NCI-H2171 (cell line): ENCODE data around the gene FOCAD.
A peak's percentile ranks its signal among the peaks of the same experiment; 100 is the strongest.
"Not testable (repeated sequence)": the region's sequence is repeated elsewhere in the genome, so short reads cannot be mapped to it uniquely, and the experiment has no call there.

ENCODE experiments used
- DNase-seq: peaks from one replicate; lab custom pipeline; 2025; lab: John Stamatoyannopoulos, UW

Gene FOCAD

DNA sequence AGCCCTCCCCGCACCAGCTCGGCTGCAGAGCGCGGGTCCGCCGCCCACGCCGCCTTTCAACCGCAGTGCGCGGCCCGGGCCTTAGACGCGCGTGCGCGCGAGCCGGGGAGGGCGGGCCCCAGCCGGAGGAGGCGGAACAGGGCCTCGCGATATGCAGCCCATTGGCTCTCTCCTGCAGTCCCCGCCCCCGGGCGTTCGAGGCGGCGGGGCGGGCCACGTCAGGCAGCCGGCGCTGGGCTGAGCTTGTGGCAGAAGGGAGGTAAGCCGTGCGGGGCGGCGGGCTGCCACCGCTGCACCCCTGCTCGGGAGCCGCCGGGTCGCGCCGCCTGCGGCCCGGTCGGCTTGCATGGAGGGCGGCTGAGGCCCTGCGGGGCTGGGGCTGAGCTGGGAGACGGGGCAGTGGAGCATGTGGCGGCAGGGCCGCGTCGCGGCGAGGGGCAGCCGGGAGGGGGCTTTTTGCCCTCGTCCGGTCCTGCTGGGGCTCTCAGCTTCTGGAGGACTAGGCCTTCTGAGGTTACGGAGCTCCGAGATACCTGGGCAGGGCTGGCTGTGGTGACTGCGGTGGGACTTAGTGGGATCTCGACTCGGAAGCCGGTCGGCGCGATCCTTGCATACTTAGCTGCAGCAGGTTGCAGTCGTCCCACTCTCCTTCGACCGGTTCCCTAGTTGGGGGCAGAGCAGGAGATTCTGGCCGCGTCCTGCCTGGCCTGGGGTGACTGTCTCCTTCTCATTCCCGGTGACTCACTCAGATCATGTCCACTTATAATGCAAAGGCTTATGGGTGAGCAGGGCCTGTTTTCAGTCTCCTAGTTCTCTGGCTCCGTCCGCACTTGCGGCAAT is at the start of gene FOCAD:
FOCAD (plus strand) TSS at position 225 of the 840 bp plus-strand sequence. CDS start 31,095 bp downstream, outside the sequence.
- DNase-seq = peak; percentile 81

DNA sequence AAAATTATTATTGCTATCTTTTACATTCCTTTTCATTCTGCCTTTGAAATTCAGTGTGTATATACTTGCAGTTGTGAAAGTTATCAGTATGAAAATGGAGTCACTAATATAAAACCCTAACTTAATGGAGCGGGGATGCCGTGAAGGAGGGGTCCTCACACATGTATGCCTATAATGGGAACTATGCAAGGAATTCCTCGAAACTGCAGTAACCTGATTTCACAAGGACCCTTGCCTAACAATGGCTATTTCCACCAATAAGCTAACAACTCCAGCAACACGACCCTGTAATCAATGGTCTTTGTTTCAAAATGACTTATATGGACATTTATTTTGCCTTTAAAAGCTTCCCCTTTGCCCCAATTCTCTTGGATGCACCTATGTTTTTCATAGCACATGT is 49.2 kb upstream of the FOCAD start:
- DNase-seq = no peak

GRCh38 chr9:20636888-20637440 is 47.1 kb upstream of the FOCAD start:
- no peak for DNase-seq

- DNase-seq = peak; percentile 82
These were observed 43.5 kb upstream of the FOCAD start for GRCh38 chr9:20640331-20641187.

DNA sequence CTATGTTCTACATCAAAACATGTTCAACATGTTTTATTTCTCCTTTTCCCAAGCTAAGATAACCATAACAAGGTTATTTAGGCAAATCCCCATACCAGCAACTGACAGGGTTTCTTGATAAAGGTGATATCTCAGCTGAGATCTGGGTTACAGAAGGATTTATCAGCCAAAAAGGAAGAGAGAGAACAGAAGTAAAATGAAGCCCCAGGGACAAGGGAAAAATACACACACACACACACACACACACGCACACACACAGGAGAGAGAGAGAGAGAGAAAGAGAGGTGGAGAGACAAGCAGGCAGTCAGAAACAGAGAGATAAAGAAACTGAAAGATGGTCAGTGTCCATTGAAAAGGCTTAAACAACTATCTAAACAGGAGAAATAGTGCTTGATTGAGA is 42.0 kb upstream of the FOCAD start:
- DNase-seq = no peak

- no peak for DNase-seq
These were observed 40.4 kb upstream of the FOCAD start for GRCh38 chr9:20643660-20644059.

GRCh38 chr9:20646656-20647055 is 37.4 kb upstream of the FOCAD start:
- no peak for DNase-seq

- DNase-seq = peak; percentile 15
These were observed 34.7 kb upstream of the FOCAD start for GRCh38 chr9:20649381-20649780.

GRCh38 chr9:20650313-20650712 is 33.7 kb upstream of the FOCAD start:
- no peak for DNase-seq

GRCh38 chr9:20650750-20651299 is 33.2 kb upstream of the FOCAD start:
- no peak for DNase-seq

- no peak for DNase-seq
These were observed 32.1 kb upstream of the FOCAD start for GRCh38 chr9:20651939-20652338.

GRCh38 chr9:20658246-20658667 is 25.8 kb upstream of the FOCAD start:
- DNase-seq = not testable (repeated sequence)

GRCh38 chr9:20658677-20659473 is 25.2 kb upstream of the FOCAD start:
- no peak for DNase-seq

GRCh38 chr9:20659474-20659967 is 24.5 kb upstream of the FOCAD start:
- DNase-seq = no peak

GRCh38 chr9:20662156-20662555 is 21.9 kb upstream of the FOCAD start:
- DNase-seq = no peak

DNA sequence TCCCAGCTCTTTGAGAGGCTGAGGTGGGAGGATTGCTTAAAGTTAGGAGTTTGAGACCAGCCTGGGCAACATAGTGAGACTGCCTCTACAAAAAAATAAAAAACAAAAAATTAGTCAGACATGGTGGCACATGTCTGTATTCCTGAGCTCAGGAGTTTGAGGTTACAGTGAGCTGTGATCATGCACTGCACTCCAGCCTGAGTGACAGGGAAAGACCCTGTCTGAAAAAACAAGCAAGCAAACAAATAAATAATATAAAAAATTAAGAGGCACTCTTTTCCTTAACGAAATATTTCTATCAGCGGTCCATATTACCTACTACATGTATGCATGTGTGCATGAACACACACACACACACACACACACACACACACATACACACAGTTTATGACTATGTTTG is 20.9 kb upstream of the FOCAD start:
- DNase-seq = no peak

DNA sequence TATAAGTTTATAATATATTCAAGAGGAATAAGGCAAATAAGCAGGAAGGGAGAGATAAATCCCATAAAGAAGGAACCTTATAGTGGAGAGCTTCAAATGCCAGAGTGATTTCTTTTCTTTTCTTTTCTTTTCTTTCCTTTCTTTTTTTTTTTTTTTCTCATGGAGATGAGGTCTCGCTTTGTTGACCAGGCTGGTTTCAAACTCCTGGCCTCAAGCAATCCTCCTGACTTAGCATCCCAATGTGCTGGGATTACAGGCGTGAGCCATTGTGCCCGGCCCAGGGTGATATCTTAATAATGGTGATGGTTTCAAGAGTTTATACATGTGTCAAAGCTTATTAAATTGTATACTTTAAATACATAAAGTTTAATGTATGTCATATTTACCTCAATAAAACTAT is 19.6 kb upstream of the FOCAD start:
- DNase-seq = no peak

- DNase-seq = no peak
These were observed 13.7 kb upstream of the FOCAD start for GRCh38 chr9:20670395-20670794.

- DNase-seq = no peak
These were observed 12.4 kb upstream of the FOCAD start for GRCh38 chr9:20671635-20672034.

GRCh38 chr9:20673537-20673936 is 10.5 kb upstream of the FOCAD start:
- not testable (repeated sequence) for DNase-seq

- no peak for DNase-seq
These were observed 2.6 kb upstream of the FOCAD start for GRCh38 chr9:20681467-20681866.
